Measurements from ENCODE around the gene MROH9. TPM values are rescaled to one million over a fixed set of nuclear protein-coding genes. Genes with fewer than 3 reads are reported as not detected.
"Not testable (repeated sequence)": the region's sequence is repeated elsewhere in the genome, so short reads cannot be mapped to it uniquely, and the experiment has no call there.

MROH9 gene
- total and polyA plus RNA-seq, 7 donors: not detected

- Histone ChIP-seq H3K27me3 (no peaks in the 10 kb centered on the region), H3K27ac (no peak overlapping the region), H3K4me1 (no peaks in the 10 kb centered on the region), H3K9me3 (no peaks in the 10 kb centered on the region), H3K36me3 (no peaks in the 10 kb centered on the region), H3K4me3 (no peak overlapping the region)
- 21 to 74% methylated on average over 3 of the region's 3 CpGs for WGBS, 2 donors
- intact Hi-C loops (cut with DNase I): no loop called here
- DNase-seq: no peak
- no peak for TF ChIP-seq POLR2A (IDR thresholded peaks at IDR 0.05)
These were observed 43.5 kb upstream of the MROH9 start for GRCh38 chr1:170891872-170892271.

GRCh38 chr1:170893655-170894297 lies 41.6 kb upstream of the MROH9 start:
- 75 to 77% methylated on average over 2 of the region's 2 CpGs for WGBS, 2 donors
- TF ChIP-seq POLR2A (IDR thresholded peaks at IDR 0.05): no peak
- DNase-seq: no peak
- Histone ChIP-seq H3K27me3 (no peaks in the 10 kb centered on the region), H3K36me3 (no peaks in the 10 kb centered on the region), H3K4me1 (no peaks in the 10 kb centered on the region), H3K9me3 (no peaks in the 10 kb centered on the region), H3K4me3 (no peak overlapping the region), H3K27ac (no peak overlapping the region)
- intact Hi-C loops (cut with DNase I): no loop called here

GRCh38 chr1:170903961-170904360 lies 31.4 kb upstream of the MROH9 start:
- WGBS, 2 donors: 68 to 87% methylated on average over 1 of the region's 1 CpG
- DNase-seq: no peak
- H3K9me3 ChIP-seq: no peaks in the 10 kb centered on the region
- no peak for TF ChIP-seq POLR2A (IDR thresholded peaks at IDR 0.05)
- TF ChIP-seq CTCF (IDR thresholded peaks at IDR 0.05): no peak
- TF ChIP-seq POLR2AphosphoS5 (IDR thresholded peaks at IDR 0.05): no peak
- TF ChIP-seq EP300 (IDR thresholded peaks at IDR 0.05): no peak
- no peaks in the 10 kb centered on the region for H3K27me3 ChIP-seq
- no peak overlapping the region for H3K4me3 ChIP-seq
- intact Hi-C loops (cut with DNase I): no loop called here
- H3K27ac ChIP-seq: no peak overlapping the region
- no peaks in the 10 kb centered on the region for H3K4me1 ChIP-seq
- H3K36me3 ChIP-seq: no peaks in the 10 kb centered on the region

DNA sequence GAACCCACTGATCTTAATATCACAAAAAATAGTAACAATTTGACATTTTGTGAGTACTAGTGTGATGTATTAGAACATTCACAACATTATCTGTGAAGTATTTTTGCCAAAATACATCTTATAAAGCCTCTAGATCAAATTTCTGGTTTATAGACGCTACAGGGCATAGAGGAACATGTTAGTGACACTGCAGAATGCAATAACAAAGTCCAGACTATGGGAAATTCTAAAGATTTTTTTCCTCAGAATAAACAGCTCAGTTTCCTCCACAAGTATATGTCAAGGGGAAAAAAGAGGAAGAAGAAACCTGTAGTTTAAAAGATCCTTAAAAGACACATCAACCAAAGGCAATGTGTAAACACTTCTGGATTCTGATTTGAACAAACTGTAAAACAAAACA lies 26.4 kb upstream of the MROH9 start:
- H3K4me3 ChIP-seq: no peak overlapping the region

DNA sequence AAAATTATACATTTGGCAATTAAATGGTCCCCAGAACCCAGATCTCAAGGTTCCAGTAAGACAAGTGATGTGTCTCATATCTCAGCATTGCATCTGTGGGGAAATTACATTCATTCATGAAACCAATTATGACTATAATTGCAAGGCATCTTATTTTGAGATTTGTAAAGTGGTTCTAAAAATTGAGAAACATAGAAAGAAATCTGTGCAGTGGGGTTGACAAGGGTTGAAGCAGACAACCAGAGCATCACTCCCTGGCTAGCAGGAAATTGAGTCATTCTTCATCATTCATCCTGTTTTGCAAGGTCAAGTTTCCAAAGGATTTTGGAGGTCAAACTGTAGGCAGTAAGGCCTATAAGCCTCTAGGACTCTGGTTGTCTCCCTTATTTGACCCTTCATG lies 25.1 kb upstream of the MROH9 start:
- no peak for TF ChIP-seq POLR2A (IDR thresholded peaks at IDR 0.05)
- TF ChIP-seq EP300 (IDR thresholded peaks at IDR 0.05): no peak
- no peak for TF ChIP-seq POLR2AphosphoS5 (IDR thresholded peaks at IDR 0.05)
- no peak for TF ChIP-seq CTCF (IDR thresholded peaks at IDR 0.05)
- DNase-seq: no peak
- no peaks in the 10 kb centered on the region for H3K4me1 ChIP-seq
- no peaks in the 10 kb centered on the region for H3K9me3 ChIP-seq
- H3K36me3 ChIP-seq: no peaks in the 10 kb centered on the region
- H3K27me3 ChIP-seq: no peaks in the 10 kb centered on the region
- no peak overlapping the region for H3K4me3 ChIP-seq
- H3K27ac ChIP-seq: no peak overlapping the region
- intact Hi-C loops (cut with DNase I): no loop called here

More for the DNA sequence above, 26.4 kb upstream of the MROH9 start:
- WGBS, 2 donors: 51 to 72% methylated on average over 1 of the region's 1 CpG
- TF ChIP-seq CTCF (IDR thresholded peaks at IDR 0.05) (no peak), EP300 (IDR thresholded peaks at IDR 0.05) (no peak), POLR2A (IDR thresholded peaks at IDR 0.05) (no peak), POLR2AphosphoS5 (IDR thresholded peaks at IDR 0.05) (no peak)
- no peaks in the 10 kb centered on the region for H3K9me3 ChIP-seq
- no peak overlapping the region for H3K27ac ChIP-seq
- intact Hi-C loops (cut with DNase I): no loop called here
- no peak for DNase-seq
- H3K36me3 ChIP-seq: no peaks in the 10 kb centered on the region
- H3K27me3 ChIP-seq: no peaks in the 10 kb centered on the region
- no peaks in the 10 kb centered on the region for H3K4me1 ChIP-seq

- H3K27me3 ChIP-seq: no peaks in the 10 kb centered on the region
- no peak for TF ChIP-seq EP300 (IDR thresholded peaks at IDR 0.05)
- TF ChIP-seq CTCF (IDR thresholded peaks at IDR 0.05): no peak
- TF ChIP-seq POLR2AphosphoS5 (IDR thresholded peaks at IDR 0.05): no peak
- TF ChIP-seq POLR2A (IDR thresholded peaks at IDR 0.05): no peak
- DNase-seq: no peak
- peaks cover 0 to 5% (median 4%) of the 10 kb centered on the region in 4 donors for H3K9me3 ChIP-seq
- intact Hi-C loops (cut with DNase I): no loop called here
- no peaks in the 10 kb centered on the region for H3K4me1 ChIP-seq
- no peak overlapping the region for H3K27ac ChIP-seq
- H3K36me3 ChIP-seq: no peaks in the 10 kb centered on the region
- H3K4me3 ChIP-seq: no peak overlapping the region
- 68 to 71% methylated on average over 3 of the region's 3 CpGs for WGBS, 2 donors
These were observed 18.0 kb upstream of the MROH9 start for GRCh38 chr1:170917373-170917772.

DNA sequence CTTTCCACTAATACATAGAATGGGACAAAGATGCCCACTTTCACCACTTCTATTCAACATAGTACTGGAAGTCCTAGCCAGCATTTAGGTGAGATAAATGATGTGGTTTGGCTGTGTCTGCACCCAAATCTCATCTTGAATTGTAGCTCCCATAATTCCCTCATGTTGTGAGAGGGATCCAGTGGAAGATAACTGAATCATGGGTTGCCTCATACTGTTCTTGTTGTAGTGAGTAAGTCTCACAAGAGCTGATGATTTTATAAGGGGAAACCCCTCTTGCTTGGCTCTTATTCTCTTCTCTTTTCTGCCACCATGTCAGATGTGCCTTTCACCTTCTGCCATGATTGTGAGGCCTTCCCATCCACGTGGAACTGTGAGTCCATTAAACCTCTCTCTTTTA lies 10.7 kb upstream of the MROH9 start:
- H3K27me3 ChIP-seq; H3K36me3 ChIP-seq; intact Hi-C loops (cut with DNase I); H3K9me3 ChIP-seq; H3K4me3 ChIP-seq; DNase-seq; H3K4me1 ChIP-seq; H3K27ac ChIP-seq: not testable (repeated sequence)
- 47 to 68% methylated on average over 1 of the region's 1 CpG for whole genome bisulfite sequencing, 2 donors

Data from sigmoid colon (tissue), 7 donors.